Uterus (tissue), 4 donors: ENCODE measurements around the gene PODNL1. TPM values are rescaled to one million over a fixed set of nuclear protein-coding genes. Genes with fewer than 3 reads are reported as not detected.

Experiments
- DNase-seq, 2 donors: peaks; one replicate each; pipeline ENCODE4 v3.0.0-alpha.2; 2019 to 2020
- H3K27ac ChIP-seq, 2 donors: fragments of 200-600 bp; sonication (generic); 1 replicate in 1 of 2; 2 replicates in 1 of 2; pipeline ENCODE4 v1.5.1; 2016 to 2018
- H3K27me3 ChIP-seq, 2 donors: fragments of 200-600 bp; sonication (generic); one replicate each; pipeline ENCODE4 v1.5.1; 2018 to 2019; ENCODE audit warnings: control low read depth in 1 of 2
- H3K36me3 ChIP-seq, 2 donors: fragments of 200-600 bp; sonication (generic); one replicate each; pipeline ENCODE4 v1.5.1; 2019; ENCODE audit warnings: control low read depth in 1 of 2
- H3K4me1 ChIP-seq, 2 donors: fragments of 200-600 bp; sonication (generic); one replicate each; pipeline ENCODE4 v1.5.1; 2018 to 2019; ENCODE audit warnings: control low read depth in 1 of 2
- H3K4me3 ChIP-seq, 2 donors: fragments of 200-600 bp; sonication (generic); 1 replicate in 1 of 2; 2 replicates in 1 of 2; pipeline ENCODE4 v1.5.1; 2018 to 2019; ENCODE audit warnings: mild to moderate bottlenecking in 1 of 2
- H3K9me3 ChIP-seq, 2 donors: fragments of 200-600 bp; sonication (generic); one replicate each; pipeline ENCODE4 v1.5.1; 2019; ENCODE audit warnings: control low read depth in 1 of 2
- CTCF ChIP-seq, 4 experiments: fragments of 200-600 bp in 2 of 4; fragments of 450-650 bp in 2 of 4; sonication (generic) in 2 of 4; IDR thresholded peaks; one replicate each; pipeline ENCODE4 v1.5.1; 2016 to 2019; ENCODE audit warnings: antibody characterized with exemption in 4 of 4, mild to moderate bottlenecking in 2 of 4, moderate library complexity in 1 of 4
- POLR2A ChIP-seq, 2 donors: fragments of 450-650 bp; IDR thresholded peaks; one replicate each; pipeline ENCODE4 v1.6.1; 2016; ENCODE audit warnings: antibody characterized with exemption in 2 of 2, mild to moderate bottlenecking in 1 of 2, moderate library complexity in 1 of 2
- intact Hi-C: fragments of 100-400 bp; cut with DNase I; formaldehyde crosslinking; loops from one replicate; pipeline ENCODE4 v1.15.1; 2023; ENCODE audit warnings: low total_unique reads
- total RNA-seq, 4 donors: library from RNA; depleted of rRNA in 3 of 4; stranded (reverse); fragments of >200 nt in 3 of 4; gene quantifications; one replicate each; pipeline versions ENCODE4 v1.1.0 to v1.2.4, GENCODE V29; 2014 to 2023
- donor health status: DM: yes; HTN: yes; CAD: no.

Gene PODNL1
- total RNA-seq, 4 donors from 2014 or later, result 0.55 to 0.98 TPM; not detected in 2

GRCh38 chr19:13959141-13959961, 21.1 kb upstream of the PODNL1 start:
- no peaks in the 10 kb centered on the region for H3K36me3 ChIP-seq
- intact Hi-C loops, result no loop called here
- H3K27ac ChIP-seq, result no peak overlapping the region

GRCh38 chr19:13958043-13958442, 19.8 kb upstream of the PODNL1 start:
- no peak for DNase-seq
- TF ChIP-seq CTCF (IDR thresholded peaks at IDR 0.05) (no peak), POLR2A (IDR thresholded peaks at IDR 0.05) (no peak)
- Histone ChIP-seq H3K36me3 (no peaks in the 10 kb centered on the region), H3K27me3 (no peaks in the 10 kb centered on the region), H3K4me3 (no peak overlapping the region), H3K9me3 (no peaks in the 10 kb centered on the region), H3K27ac (no peak overlapping the region), H3K4me1 (peaks cover 0 to 7% of the 10 kb centered on the region in 2 donors)
- intact Hi-C loops, result no loop called here

More at GRCh38 chr19:13959141-13959961, 21.1 kb upstream of the PODNL1 start:
- DNase-seq, result no peak
- H3K27me3 ChIP-seq, result no peaks in the 10 kb centered on the region
- H3K4me1 ChIP-seq, result peaks cover 0 to 9% of the 10 kb centered on the region in 2 donors
- no peak overlapping the region for H3K4me3 ChIP-seq
- no peaks in the 10 kb centered on the region for H3K9me3 ChIP-seq
- TF ChIP-seq CTCF (IDR thresholded peaks at IDR 0.05) (no peak), POLR2A (IDR thresholded peaks at IDR 0.05) (no peak)

- H3K4me3 ChIP-seq, result no peak overlapping the region
- H3K27ac ChIP-seq, result no peak overlapping the region
- H3K27me3 ChIP-seq, result no peaks in the 10 kb centered on the region
- no peaks in the 10 kb centered on the region for H3K36me3 ChIP-seq
- intact Hi-C loops, result no loop called here
- TF ChIP-seq CTCF (IDR thresholded peaks at IDR 0.05) (no peak), POLR2A (IDR thresholded peaks at IDR 0.05) (no peak)
- H3K4me1 ChIP-seq, result peaks cover 0 to 3% of the 10 kb centered on the region in 2 donors
- no peak for DNase-seq
- H3K9me3 ChIP-seq, result no peaks in the 10 kb centered on the region
Measured at GRCh38 chr19:13957051-13957450, 18.8 kb upstream of the PODNL1 start.

GRCh38 chr19:13956365-13956744, 18.1 kb upstream of the PODNL1 start:
- no peaks in the 10 kb centered on the region for H3K27me3 ChIP-seq
- intact Hi-C loops, result no loop called here
- DNase-seq, result no peak
- peaks cover 0 to 3% of the 10 kb centered on the region in 2 donors for H3K4me1 ChIP-seq
- H3K27ac ChIP-seq, result no peak overlapping the region
- H3K36me3 ChIP-seq, result no peaks in the 10 kb centered on the region
- no peaks in the 10 kb centered on the region for H3K9me3 ChIP-seq
- TF ChIP-seq POLR2A (IDR thresholded peaks at IDR 0.05) (no peak), CTCF (IDR thresholded peaks at IDR 0.05) (no peak)
- H3K4me3 ChIP-seq, result no peak overlapping the region

- Histone ChIP-seq H3K27ac (no peak overlapping the region), H3K9me3 (no peaks in the 10 kb centered on the region), H3K4me1 (peaks cover 0 to 3% of the 10 kb centered on the region in 2 donors), H3K27me3 (no peaks in the 10 kb centered on the region), H3K36me3 (no peaks in the 10 kb centered on the region), H3K4me3 (no peak overlapping the region)
- intact Hi-C loops, result no loop called here
- TF ChIP-seq CTCF (IDR thresholded peaks at IDR 0.05) (no peak), POLR2A (IDR thresholded peaks at IDR 0.05) (no peak)
- DNase-seq, result no peak
Measured at GRCh38 chr19:13955662-13956364, 17.6 kb upstream of the PODNL1 start.
